Measurements from ENCODE around the gene TPPP. TPM values are rescaled to one million over a fixed set of nuclear protein-coding genes. Genes with fewer than 3 reads are reported as not detected.
A peak's percentile ranks its signal among the peaks of the same experiment; 100 is the strongest.

The TPPP gene
- total and polyA plus RNA-seq, 2 of the 13 experiments (the other 11 are each of a cell fraction or from before 2014, with no cell fraction given): 0.07 TPM; not detected in 1

DNA sequence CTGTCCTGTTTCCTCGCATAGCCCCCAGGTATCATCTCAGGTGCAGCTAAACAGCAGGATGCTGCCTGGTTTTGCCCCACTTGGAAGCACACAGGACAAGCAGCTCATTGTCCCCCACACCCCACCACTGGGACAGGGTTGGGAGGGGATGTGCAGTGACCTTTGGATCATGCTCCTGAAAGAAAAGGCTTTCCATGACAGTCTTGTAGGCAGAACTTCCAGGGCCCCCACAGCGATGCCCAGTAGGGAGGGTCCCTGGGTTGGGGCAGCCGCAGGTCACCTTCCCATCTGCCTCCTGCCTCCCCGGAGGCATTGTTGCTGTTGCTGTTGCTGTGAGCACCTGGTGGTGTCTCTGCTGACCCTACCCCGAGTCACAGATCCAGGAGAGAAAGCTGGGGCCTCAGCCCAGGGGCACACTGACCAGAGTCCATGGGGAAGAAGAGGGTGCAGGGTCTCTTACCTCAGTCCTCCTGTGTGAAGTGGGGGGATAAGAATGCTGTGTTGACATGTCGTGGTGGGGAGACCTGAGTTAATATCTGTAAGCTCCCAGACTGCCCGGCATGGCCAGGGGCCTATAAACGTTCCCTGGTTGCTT lies 72.5 kb downstream of the TPPP start (continued):
- TF ChIP-seq, protein P1, sequence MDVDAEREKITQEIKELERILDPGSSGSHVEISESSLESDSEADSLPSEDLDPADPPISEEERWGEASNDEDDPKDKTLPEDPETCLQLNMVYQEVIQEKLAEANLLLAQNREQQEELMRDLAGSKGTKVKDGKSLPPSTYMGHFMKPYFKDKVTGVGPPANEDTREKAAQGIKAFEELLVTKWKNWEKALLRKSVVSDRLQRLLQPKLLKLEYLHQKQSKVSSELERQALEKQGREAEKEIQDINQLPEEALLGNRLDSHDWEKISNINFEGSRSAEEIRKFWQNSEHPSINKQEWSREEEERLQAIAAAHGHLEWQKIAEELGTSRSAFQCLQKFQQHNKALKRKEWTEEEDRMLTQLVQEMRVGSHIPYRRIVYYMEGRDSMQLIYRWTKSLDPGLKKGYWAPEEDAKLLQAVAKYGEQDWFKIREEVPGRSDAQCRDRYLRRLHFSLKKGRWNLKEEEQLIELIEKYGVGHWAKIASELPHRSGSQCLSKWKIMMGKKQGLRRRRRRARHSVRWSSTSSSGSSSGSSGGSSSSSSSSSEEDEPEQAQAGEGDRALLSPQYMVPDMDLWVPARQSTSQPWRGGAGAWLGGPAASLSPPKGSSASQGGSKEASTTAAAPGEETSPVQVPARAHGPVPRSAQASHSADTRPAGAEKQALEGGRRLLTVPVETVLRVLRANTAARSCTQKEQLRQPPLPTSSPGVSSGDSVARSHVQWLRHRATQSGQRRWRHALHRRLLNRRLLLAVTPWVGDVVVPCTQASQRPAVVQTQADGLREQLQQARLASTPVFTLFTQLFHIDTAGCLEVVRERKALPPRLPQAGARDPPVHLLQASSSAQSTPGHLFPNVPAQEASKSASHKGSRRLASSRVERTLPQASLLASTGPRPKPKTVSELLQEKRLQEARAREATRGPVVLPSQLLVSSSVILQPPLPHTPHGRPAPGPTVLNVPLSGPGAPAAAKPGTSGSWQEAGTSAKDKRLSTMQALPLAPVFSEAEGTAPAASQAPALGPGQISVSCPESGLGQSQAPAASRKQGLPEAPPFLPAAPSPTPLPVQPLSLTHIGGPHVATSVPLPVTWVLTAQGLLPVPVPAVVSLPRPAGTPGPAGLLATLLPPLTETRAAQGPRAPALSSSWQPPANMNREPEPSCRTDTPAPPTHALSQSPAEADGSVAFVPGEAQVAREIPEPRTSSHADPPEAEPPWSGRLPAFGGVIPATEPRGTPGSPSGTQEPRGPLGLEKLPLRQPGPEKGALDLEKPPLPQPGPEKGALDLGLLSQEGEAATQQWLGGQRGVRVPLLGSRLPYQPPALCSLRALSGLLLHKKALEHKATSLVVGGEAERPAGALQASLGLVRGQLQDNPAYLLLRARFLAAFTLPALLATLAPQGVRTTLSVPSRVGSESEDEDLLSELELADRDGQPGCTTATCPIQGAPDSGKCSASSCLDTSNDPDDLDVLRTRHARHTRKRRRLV (CRISPR knock-in tag; IDR thresholded peaks at IDR 0.05): no peak
- TF ChIP-seq ZFP36 (IDR thresholded peaks at IDR 0.05; ENCODE audit: borderline replicate concordance, low read depth, low read length, partially characterized antibody): no peak
- no peak for TF ChIP-seq ZNF296 (CRISPR knock-in tag; conservative IDR thresholded peaks at IDR 0.05)
- TF ChIP-seq NCOA1 (CRISPR knock-in tag; IDR thresholded peaks at IDR 0.05): no peak
- no peak for TF ChIP-seq ZNF556 (CRISPR knock-in tag; IDR thresholded peaks at IDR 0.05; ENCODE audit: borderline replicate concordance)
- no peak for TF ChIP-seq TMF1 (CRISPR knock-in tag; IDR thresholded peaks at IDR 0.05; ENCODE audit: low read depth)
- TF ChIP-seq HNF4A (CRISPR knock-in tag; IDR thresholded peaks at IDR 0.05): peak; percentile 54; the same call in 1 of the 2 replicates
- TF ChIP-seq GABPA (IDR thresholded peaks at IDR 0.05; ENCODE audit: low read depth, low read length): no peak
- no peak for TF ChIP-seq GABPA (CRISPR knock-in tag; IDR thresholded peaks at IDR 0.05; ENCODE audit: low read depth)

Data from HepG2 (cell line).